GM20431 (cell line): Measurements from ENCODE around the gene SMIM43.
"Not testable (repeated sequence)": the region's sequence is repeated elsewhere in the genome, so short reads cannot be mapped to it uniquely, and the experiment has no call there.

Experiments
- in situ Hi-C: fragments of 300-500 bp; cut with MseI, MboI; formaldehyde crosslinking; loops from one replicate; pipeline ENCODE4 v1.15.0; 2020; ENCODE audit warnings: low sequenced_read_pairs; ENCODE audit not compliant: unreplicated experiment

SMIM43 gene

DNA sequence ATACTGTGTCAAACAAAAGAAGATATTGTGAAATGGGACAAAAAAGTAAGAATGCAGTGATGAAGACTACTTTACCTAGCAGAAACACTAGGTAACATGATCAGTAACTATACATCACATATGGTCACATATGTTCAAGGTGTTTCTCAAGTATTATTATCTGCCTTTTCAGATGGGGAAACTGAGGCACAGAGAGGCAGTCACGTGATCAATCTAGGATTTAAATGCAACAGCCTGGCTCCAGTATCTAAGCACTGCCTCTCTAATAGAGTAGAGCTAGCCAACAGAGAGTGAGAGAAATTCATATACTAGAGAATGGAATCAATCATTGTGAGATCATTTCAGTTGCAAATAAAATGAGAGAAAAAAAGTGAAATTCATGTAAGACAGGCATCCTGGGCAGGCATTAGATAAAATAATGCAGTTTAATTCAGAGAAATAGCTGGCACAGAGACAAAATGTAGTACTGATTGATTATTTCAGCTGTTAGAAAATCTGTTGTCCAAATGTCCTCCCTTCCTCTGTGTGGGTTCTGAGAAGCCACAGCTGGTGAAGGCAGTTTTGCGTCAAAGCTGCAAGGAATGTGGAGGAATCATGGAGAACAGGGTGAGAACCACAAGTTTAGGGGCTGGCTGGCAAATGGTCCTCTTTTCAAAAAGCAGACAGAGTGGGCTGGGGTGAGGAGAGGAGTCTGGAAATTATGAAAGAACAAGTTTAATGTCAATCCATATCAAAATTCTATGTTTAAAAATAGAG lies 26.0 kb downstream of the SMIM43 start:
- in situ Hi-C loops, result no loop called here

DNA sequence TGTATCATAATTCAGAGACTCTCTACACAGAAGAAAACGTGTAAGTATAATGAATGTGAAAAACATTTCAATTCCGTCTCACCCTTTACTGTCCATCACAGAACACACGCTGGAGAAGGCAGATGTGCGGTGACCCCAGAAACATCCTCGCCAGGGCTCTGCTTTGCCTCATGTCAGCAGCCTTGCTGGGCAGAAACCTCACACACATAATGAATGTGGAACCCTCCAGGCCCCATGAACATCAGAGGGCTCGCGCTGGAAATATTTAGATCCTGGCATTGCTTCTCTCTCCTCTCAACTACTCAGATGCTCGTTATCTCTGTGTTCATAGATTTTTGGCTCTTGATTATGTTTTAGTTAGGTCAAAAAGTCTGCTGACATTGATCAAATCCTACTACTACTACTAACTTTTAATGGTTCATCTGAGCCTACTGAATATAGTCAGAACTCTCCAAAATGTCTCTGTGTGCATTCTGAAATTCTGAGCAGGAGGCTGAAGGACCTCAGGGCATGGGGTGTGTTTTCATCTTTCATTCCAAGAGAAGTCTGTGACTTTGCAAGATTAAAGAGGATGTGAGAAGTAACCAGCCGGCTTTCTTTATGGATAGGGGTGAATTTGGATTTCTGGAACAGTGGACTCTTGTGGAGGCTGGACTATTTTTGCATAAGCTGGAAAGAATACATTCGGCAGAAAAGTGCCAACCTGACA lies 27.0 kb downstream of the SMIM43 start:
- in situ Hi-C loops, result no loop called here

DNA sequence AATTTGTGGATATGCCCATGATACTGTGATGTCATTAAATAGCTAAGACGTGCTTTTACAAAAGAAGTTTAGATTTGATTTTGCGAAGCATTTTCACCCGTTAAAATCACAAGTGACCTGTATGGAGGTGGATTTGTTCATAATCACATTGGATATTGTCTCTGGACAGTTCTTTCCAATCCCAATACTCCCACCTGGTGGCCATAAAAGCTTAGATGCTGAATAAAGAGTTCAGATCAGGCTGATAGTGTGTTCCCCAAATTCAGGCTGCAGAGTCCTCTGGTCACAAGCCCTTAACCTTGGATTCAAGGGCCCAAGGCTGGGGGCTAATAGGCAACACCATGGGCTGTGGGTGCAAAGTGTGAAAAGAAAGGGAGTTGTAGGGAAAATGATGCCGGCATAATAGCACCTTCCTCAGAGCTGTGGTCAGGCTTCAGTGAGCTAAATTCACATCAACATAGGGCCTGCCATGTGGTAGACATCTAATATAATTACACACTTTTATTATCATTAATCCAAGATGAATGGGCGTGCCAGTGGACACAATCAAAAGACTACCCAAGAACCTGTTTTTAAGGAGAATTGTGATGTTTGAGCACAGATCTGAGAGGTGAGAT lies 28.1 kb downstream of the SMIM43 start:
- in situ Hi-C loops, result no loop called here

DNA sequence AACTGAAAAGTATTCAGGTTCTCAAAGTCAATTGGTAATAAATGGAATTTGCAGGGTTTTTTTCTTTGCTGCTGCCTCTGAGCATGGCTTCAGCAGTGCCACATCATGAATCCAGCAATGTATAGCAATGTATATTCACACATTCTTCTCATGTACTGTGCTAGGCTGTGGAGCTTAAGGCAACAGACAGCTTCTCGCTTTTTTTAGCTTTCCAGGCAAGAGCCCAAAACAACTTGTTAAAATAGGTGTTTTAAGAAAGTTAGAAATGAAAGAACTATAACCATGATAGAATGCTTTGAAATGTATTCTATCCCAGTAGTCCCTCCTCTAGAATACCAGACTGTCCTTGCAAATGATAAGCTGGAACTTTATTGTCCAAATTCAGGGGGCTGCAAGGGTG lies 30.4 kb downstream of the SMIM43 start:
- in situ Hi-C loops, result no loop called here

DNA sequence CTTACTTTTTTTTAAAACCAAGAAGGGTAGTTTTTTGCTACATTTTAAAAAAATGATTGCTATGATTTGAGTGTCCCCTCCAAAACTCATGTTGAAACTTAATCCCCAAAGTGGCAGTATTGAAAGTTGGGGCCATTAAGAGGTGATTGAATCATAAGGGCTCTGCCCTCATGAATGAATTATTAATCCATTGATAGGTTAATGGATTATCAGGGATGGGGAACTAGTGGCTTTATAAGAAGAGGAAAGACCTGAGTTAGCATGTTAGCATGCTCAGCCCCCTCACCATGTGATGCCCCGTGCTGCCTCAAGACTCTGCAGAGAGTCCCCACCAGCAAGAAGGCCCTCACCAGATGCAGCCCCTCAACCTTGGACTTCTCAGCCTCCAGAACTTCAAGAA lies 31.0 kb downstream of the SMIM43 start:
- in situ Hi-C loops, result no loop called here

DNA sequence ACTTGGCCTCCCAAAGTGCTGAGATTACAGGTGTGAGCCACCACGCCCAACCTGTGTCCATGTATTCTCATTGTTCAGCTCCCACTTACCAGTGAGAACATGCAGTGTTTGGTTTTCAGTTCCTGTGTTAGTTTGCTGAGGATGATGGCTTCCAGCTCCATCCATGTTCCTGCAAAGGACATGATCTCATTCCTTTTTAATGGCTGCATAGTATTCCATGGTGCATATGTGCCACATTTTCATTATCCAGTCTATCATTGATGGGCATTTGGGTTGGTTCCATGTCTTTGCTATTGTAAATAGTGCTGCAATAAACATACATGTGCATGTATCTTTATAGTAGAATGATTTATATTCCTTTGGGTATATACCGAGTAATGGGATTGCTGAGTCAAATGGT lies 35.2 kb downstream of the SMIM43 start:
- in situ Hi-C loops, result not testable (repeated sequence)

DNA sequence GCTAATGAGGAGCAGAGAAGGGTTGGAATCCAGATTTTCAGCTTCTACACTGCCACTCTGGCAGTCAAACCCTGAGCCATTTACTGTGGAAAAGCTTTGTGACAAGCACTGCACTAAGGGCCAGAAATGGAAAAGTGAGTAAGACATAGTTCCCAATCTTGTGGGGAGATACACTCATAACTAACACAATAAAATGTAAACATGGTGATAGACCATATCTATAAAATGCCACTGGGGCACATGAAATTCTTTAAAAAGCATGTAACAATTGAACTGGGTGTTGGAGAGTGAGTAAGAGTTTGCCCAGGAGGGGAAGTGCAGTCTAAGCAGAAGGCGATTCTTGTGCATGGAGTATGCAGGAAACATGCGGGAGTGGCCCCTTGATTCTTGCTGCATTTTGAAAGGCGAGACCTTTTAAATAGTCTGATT lies 36.2 kb downstream of the SMIM43 start:
- in situ Hi-C loops, result no loop called here

DNA sequence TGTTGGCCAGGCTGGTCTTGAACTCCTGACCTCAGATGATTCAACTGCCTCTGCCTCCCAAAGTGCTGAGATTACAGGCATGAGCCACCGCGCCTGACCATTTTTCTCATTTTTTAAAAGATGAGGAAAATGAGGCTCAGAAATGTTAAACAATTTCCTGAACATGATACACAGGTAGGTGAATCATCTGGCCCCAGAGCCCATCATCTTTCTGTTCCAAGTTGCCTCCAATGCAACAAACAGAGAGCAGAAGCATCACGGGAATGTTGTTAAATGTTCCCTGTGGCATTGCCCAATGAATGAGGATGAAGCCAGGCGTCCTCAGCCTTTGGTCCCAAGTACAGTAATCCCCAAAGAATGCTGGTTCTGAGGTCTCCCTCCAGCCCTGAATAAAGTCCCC lies 36.9 kb downstream of the SMIM43 start:
- in situ Hi-C loops, result no loop called here

DNA sequence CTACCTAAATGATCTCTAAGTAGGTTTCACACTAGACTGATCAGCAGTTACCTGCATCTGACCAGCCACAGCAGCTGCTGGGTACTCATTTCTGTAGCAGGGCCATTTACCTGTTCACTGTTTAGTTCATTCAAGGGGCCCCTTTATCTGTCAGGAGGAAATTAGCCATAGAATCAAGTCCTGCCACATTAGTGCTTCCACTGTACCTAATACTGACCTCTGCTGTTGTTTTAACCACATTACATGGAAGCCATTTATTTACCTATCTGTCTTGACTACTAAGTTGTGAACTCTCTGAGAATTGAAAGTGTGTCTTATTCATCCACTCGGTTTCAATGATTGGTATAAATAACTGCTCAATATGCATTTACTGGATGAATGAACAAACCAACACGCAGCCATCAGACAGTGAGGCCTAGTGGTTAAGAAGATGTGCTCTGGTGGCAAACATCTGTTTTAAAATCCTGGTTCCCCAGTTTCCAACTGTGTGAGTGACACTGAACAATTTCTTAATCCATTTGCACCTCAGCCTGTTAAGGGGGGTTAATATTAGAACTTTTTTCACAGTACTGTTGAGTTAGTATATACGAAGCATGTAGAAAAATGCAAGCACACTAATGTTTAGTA lies 38.2 kb downstream of the SMIM43 start:
- in situ Hi-C loops, result no loop called here

DNA sequence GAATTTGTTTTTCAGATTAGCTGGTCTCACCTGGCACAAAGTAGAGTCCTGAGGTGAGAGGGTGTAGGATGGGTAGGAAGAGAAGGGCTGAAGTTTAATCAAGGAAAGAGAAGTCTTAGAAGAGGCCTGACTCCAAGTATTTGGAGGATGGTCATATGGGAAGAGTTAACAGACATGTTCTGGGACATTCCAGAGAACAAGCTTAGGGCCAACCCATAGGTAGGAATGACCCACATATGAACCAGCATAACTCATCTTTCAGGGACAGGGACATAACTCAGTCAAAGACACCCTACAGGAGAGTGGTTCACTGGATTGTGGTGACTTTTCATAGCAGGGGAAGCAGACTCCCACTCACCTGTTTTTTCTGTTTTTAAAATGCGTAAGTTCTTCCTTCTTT lies 40.3 kb downstream of the SMIM43 start:
- in situ Hi-C loops, result no loop called here

DNA sequence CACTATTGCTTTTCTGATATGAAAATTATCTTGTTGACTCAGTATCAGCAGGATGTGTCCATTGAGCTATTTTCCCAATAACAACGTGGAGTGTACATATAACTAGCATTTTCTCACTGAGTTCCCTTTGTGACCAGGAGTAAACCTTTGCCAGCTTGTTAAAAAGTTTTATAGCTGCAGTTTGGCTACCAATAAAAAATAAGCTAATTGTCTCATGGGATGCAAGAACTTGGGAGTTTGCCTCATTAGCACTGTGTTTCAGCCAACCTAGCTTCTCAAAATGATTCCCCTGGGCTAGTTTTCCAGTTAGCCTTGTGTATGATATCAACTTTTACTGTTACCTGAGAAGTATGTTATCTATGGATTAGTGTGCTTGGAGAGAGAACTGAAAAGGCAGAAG lies 43.3 kb downstream of the SMIM43 start:
- in situ Hi-C loops, result no loop called here

DNA sequence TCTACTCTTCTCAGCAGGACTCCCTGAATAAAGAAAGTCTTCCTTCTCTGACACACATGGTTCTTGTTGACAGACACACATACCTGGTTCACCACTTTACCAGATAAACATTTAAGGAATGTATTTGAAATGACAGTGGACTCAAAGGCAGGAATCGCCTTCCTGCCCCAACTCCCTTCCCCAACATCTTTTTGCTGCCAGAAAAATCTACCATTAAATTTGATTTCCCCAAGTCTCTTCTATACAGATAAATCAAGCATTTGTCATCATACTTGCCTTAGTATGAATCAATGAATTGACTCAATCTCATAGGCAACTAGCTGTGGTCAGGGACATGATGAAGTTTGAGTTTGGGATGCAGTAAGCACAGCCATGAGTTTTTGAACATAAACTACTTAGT lies 44.9 kb downstream of the SMIM43 start:
- in situ Hi-C loops, result no loop called here

DNA sequence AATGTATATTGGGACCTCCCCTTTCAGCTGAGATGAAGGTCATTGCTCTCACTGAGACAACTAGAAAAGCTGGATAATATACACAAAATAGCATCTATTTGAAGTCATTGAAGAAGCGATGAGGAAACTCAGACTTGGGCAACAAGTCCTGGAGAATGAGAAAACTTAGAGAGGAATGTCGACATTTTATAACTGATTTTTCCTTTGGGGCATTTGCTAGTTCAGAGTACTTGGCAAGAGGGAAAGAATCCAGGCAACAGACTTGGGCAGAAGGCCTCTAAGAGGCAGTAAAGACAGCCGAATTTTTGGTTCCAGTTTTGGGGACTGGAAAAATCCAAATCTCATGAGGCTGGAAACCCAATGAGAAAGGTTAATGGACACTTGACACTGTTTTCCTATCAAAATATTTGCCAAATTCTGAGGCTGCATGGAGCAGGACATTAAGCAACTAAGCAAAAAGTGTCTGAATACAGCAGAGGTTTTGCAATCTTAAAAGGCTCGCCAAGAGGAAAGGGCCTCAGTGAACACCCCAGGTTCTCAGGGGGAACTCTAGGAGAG lies 47.2 kb downstream of the SMIM43 start:
- in situ Hi-C loops, result no loop called here

DNA sequence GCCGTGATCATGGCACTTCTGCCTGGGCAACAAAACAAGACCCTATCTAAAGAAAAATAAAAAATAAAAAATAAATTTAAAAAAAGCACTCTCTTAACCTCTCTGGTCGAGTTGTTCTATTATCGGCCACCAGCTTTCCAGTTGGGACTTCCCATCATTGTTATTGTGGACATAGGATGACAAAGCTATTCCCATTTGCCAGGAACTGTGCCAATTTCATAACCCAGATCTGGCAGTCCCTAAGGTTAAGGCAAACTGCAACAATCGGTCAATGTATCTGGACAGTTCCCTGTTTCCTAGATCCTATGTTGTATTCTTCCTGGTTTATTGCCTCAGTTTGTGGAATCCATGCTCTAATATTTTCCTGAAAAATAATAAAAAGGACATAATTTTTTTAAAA lies 50.4 kb downstream of the SMIM43 start:
- in situ Hi-C loops, result no loop called here

DNA sequence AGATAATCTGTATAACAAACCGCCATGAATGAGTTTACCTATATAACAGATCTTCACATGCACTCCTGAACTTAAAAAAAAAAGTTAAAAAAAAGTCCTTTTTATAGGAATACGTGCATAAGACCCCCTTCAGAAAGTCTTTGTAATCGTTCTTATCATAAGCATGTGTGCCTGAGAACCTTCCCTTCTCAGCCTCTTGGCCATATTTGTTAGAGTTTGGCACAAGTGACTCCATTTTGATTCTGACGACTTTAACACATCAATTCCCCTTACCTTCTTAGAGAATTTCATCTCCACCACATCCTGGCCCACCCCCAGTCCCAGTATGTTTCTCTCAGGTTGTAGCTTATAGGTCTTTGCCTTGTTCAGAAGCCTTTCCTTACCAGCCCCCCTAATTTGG lies 52.2 kb downstream of the SMIM43 start:
- in situ Hi-C loops, result no loop called here

DNA sequence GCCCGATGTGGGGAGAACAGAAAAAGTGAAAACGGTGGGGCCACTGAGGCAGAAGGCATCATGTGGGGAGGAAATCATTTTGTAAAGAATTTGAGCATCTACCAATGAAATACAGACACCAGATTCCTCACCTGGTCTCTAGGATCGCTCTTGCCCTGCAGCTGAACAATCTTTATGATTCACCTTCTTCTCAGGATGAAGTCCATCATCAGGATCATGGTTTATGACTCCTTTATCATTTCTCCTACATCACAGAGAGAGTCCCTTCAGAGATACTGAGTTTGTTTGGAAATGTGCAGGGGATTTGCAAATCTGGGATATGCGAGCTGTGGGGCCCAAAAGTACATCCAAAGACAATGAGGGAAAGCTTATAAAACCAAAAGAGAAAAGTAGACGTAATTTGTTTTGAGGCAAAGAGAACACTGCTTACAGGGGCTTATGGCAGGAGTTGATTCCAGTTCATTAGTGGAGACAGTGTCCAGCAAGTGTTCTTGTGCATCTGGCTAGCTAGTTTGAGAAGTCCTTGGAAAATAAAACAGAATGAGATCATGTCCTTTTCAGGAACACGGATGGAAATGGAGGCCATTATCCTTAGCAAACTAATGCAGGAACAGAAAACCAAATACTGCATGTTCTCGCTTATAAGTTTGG lies 52.8 kb downstream of the SMIM43 start:
- in situ Hi-C loops, result no loop called here

DNA sequence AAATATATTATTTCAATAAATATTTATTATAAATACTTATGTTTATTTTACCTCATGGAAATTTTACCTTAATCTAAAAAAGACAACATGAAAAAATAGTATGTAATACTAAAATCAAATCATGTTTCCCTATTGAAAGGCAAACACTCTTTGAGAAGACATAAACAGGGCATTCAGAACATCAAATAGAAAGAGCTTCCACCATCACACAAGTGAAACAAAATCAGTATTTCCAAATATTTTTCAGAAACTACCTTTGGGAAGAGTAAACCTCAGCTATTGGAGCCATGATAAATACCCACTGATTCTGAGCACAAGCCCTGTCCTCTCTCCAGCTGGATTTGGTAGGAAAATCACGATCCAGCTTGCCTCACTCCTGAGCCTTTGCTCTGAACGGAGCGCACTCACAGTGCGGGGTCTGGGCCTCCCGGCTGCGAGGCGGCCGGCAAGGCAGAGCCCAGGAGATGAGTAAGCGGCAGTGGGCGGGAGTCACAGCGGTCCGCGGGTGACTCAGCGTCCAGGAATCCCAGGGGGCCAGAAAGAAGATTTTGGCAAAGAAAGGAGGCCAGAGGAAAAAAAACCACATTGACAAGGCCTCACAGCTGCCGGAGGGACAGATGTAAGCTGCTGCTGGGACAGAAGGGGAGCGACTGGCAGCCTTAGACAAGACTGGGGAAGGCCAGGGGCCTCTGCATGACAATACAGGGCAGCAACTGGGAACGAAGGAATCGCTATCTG lies 53.5 kb downstream of the SMIM43 start:
- in situ Hi-C loops, result no loop called here

DNA sequence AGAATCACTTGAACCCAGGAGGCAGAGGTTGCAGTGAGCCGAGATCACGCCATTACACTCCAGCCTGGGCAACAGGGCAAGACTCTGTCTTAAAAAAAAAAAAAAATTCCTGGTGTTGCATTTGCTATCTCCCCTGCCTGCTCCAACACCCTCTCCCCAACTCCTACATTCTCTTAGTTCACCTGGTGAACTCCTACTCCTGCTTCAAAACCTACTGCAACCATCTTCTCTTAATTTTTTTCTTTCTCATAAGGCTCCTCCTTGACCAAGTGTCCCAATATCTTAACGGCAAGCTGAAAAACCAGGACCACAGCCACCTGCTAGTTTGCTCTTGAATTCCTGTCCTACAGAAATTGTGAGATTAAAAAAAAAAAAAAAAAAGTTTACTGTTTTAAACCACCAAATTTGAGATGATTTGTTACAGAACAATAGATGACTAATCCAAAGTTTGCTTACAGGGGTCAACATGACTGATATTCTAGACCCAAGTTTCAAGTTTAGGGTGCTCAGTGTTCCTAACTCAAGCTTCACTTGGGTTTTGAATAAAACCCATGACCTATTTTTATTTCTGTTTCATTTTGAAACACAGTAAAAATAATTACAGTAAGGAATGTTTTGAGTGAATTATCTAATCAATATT lies 55.1 kb downstream of the SMIM43 start:
- in situ Hi-C loops, result no loop called here
